ENCODE measurements around the gene TMEM81.

DNA sequence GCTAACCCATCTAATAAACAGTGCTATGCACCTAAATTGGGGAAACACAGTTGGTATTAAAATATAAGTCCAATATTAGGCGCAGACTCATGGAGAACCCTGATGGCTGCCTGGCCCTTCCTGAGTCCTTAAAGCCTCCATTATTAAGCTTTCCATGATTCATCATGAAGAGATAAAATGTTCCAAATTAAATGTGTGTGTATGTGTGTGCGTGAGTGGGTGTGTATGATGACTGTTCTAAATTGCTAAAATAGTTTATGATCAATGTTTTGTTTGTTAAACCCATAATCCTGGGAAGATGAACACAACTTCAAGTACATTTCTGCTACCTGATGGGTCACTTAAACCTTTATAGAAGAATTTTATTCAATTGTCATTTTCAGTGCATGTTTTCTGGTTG is 43.8 kb upstream of the TMEM81 start:
- no peak for TF ChIP-seq YY1 (IDR thresholded peaks at IDR 0.05; ENCODE audit: insufficient read depth, insufficient read length)
- TF ChIP-seq ZNF274 (IDR thresholded peaks at IDR 0.05; ENCODE audit: low read depth, low read length) = no peak
- no peak for TF ChIP-seq SUZ12 (IDR thresholded peaks at IDR 0.05; ENCODE audit: extremely low read depth, insufficient read depth, insufficient read length)
